GM18502 (cell line): Measurements from ENCODE around the gene NFIA.

ENCODE experiments used
- ATAC-seq: cut with Tn5 transposase; IDR thresholded peaks from one replicate; pipeline ENCODE4 v1.9.1; 2021; ENCODE audit warnings: mild to moderate bottlenecking; ENCODE audit not compliant: unreplicated experiment, poor library complexity

NFIA gene

GRCh38 chr1:61315011-61315410 is 232.7 kb downstream of the NFIA start:
- ATAC-seq, result no peak

- ATAC-seq, result no peak
These were observed 234.1 kb downstream of the NFIA start for GRCh38 chr1:61316493-61316892.

GRCh38 chr1:61318319-61319125 is 236.2 kb downstream of the NFIA start:
- ATAC-seq, result peak; percentile 100

- no peak for ATAC-seq
These were observed 238.2 kb downstream of the NFIA start for GRCh38 chr1:61320575-61320974.

- ATAC-seq, result no peak
These were observed 239.8 kb downstream of the NFIA start for GRCh38 chr1:61322008-61322744.

- ATAC-seq, result no peak
These were observed 240.4 kb downstream of the NFIA start for GRCh38 chr1:61322769-61323168.

GRCh38 chr1:61323681-61324328 is 241.4 kb downstream of the NFIA start:
- ATAC-seq, result no peak

- no peak for ATAC-seq
These were observed 244.4 kb downstream of the NFIA start for GRCh38 chr1:61326713-61327112.

GRCh38 chr1:61327436-61327835 is 245.1 kb downstream of the NFIA start:
- no peak for ATAC-seq

- no peak for ATAC-seq
These were observed 247.2 kb downstream of the NFIA start for GRCh38 chr1:61329556-61329955.

- no peak for ATAC-seq
These were observed 247.7 kb downstream of the NFIA start for GRCh38 chr1:61330018-61330417.

GRCh38 chr1:61330571-61330970 is 248.2 kb downstream of the NFIA start:
- no peak for ATAC-seq

GRCh38 chr1:61332196-61332753 is 249.9 kb downstream of the NFIA start:
- peak; percentile 98 for ATAC-seq

- ATAC-seq, result no peak
These were observed 250.4 kb downstream of the NFIA start for GRCh38 chr1:61332796-61333195.

GRCh38 chr1:61334718-61335589 is 252.6 kb downstream of the NFIA start:
- no peak for ATAC-seq

- ATAC-seq, result no peak
These were observed 254.7 kb downstream of the NFIA start for GRCh38 chr1:61337037-61337436.

GRCh38 chr1:61337441-61337951 is 255.1 kb downstream of the NFIA start:
- no peak for ATAC-seq

- no peak for ATAC-seq
These were observed 255.9 kb downstream of the NFIA start for GRCh38 chr1:61337981-61338848.

- ATAC-seq, result no peak
These were observed 256.5 kb downstream of the NFIA start for GRCh38 chr1:61338899-61339298.
